HEK293 (cell line): ENCODE results near the gene LINC00237.
A peak's percentile ranks its signal among the peaks of the same experiment; 100 is the strongest.

Source experiments
- ATF2 ChIP-seq: fragments of 450-650 bp; formaldehyde crosslinking; IDR thresholded peaks from 2 replicates; pipeline ENCODE4 v1.5.1; 2016; ENCODE audit warnings: missing biosample characterization, missing genetic modification characterization, low read depth
- BCL11A ChIP-seq: fragments of 450-650 bp; formaldehyde crosslinking; IDR thresholded peaks from 2 replicates; pipeline ENCODE4 v1.5.1; 2016; ENCODE audit warnings: low read depth, missing biosample characterization, missing genetic modification characterization
- HOXA7 ChIP-seq: sonication (generic); formaldehyde crosslinking; IDR thresholded peaks from 2 replicates; pipeline ENCODE4 v1.8.1; 2022; ENCODE audit warnings: missing genetic modification reagents, borderline replicate concordance
- PBX3 ChIP-seq: sonication (generic); formaldehyde crosslinking; IDR thresholded peaks from 2 replicates; pipeline ENCODE4 v1.8.1; 2022; ENCODE audit warnings: mild to moderate bottlenecking, moderate library complexity, missing genetic modification reagents
- PRDM2 ChIP-seq: fragments of 450-650 bp; formaldehyde crosslinking; IDR thresholded peaks from 2 replicates; pipeline ENCODE4 v1.5.1; 2016; ENCODE audit warnings: missing biosample characterization, missing genetic modification characterization, borderline replicate concordance
- TRIM28 ChIP-seq: IDR thresholded peaks from 2 replicates; pipeline ENCODE4 v1.6.1; 2011; ENCODE audit warnings: low read length, control low read depth, borderline replicate concordance
- WT1 ChIP-seq: fragments of 450-650 bp; formaldehyde crosslinking; IDR thresholded peaks from 2 replicates; pipeline ENCODE4 v1.5.1; 2016; ENCODE audit warnings: missing biosample characterization, missing genetic modification characterization
- ZBTB20 ChIP-seq: fragments of 450-650 bp; formaldehyde crosslinking; IDR thresholded peaks from 2 replicates; pipeline ENCODE4 v1.5.1; 2016; ENCODE audit warnings: missing biosample characterization, missing genetic modification characterization
- ZFHX2 ChIP-seq: fragments of 450-650 bp; formaldehyde crosslinking; conservative IDR thresholded peaks from 2 replicates; pipeline ENCODE4 v1.5.1; 2016; ENCODE audit warnings: missing biosample characterization, missing genetic modification characterization
- ZFP3 ChIP-seq: fragments of 450-650 bp; formaldehyde crosslinking; IDR thresholded peaks from 2 replicates; pipeline ENCODE4 v1.5.1; 2016; ENCODE audit warnings: low read depth, missing biosample characterization, missing genetic modification characterization
- ZFP41 ChIP-seq: fragments of 450-650 bp; formaldehyde crosslinking; IDR thresholded peaks from 2 replicates; pipeline ENCODE4 v1.5.1; 2016; ENCODE audit warnings: missing biosample characterization, missing genetic modification characterization, borderline replicate concordance
- ZIC2 ChIP-seq: fragments of 450-650 bp; formaldehyde crosslinking; IDR thresholded peaks from 2 replicates; pipeline ENCODE4 v1.5.1; 2016; ENCODE audit warnings: missing biosample characterization, missing genetic modification characterization
- ZNF148 ChIP-seq: fragments of 450-650 bp; formaldehyde crosslinking; IDR thresholded peaks from 2 replicates; pipeline ENCODE4 v1.5.0; 2017; ENCODE audit warnings: missing biosample characterization, missing genetic modification characterization, borderline replicate concordance
- ZNF223 ChIP-seq: fragments of 450-650 bp; formaldehyde crosslinking; IDR thresholded peaks from 2 replicates; pipeline ENCODE4 v1.5.1; 2016; ENCODE audit warnings: missing biosample characterization, missing genetic modification characterization
- ZNF24 ChIP-seq: fragments of 450-650 bp; formaldehyde crosslinking; IDR thresholded peaks from 2 replicates; pipeline ENCODE4 v1.5.1; 2016; ENCODE audit warnings: missing biosample characterization, missing genetic modification characterization
- ZNF394 ChIP-seq: fragments of 450-650 bp; formaldehyde crosslinking; IDR thresholded peaks from 2 replicates; pipeline ENCODE4 v1.5.1; 2016; ENCODE audit warnings: missing biosample characterization, missing genetic modification characterization, mild to moderate bottlenecking, moderate library complexity, borderline replicate concordance
- ZNF433 ChIP-seq: fragments of 450-650 bp; formaldehyde crosslinking; IDR thresholded peaks from 2 replicates; pipeline ENCODE4 v1.5.1; 2016; ENCODE audit warnings: missing biosample characterization, missing genetic modification characterization, low read depth
- ZNF514 ChIP-seq: fragments of 450-650 bp; formaldehyde crosslinking; IDR thresholded peaks from 2 replicates; pipeline ENCODE4 v1.5.1; 2016; ENCODE audit warnings: missing biosample characterization, missing genetic modification characterization
- ZNF521 ChIP-seq: fragments of 450-650 bp; formaldehyde crosslinking; IDR thresholded peaks from 2 replicates; pipeline ENCODE4 v1.5.1; 2017; ENCODE audit warnings: missing biosample characterization, mild to moderate bottlenecking, missing genetic modification characterization
- ZNF548 ChIP-seq: fragments of 450-650 bp; formaldehyde crosslinking; IDR thresholded peaks from 2 replicates; pipeline ENCODE4 v1.5.1; 2016; ENCODE audit warnings: missing biosample characterization, missing genetic modification characterization
- ZNF549 ChIP-seq: fragments of 450-650 bp; IDR thresholded peaks from 2 replicates; pipeline ENCODE4 v1.5.1; 2018; ENCODE audit warnings: missing biosample characterization, missing genetic modification characterization, mild to moderate bottlenecking, inconsistent platforms, moderate library complexity
- ZNF558 ChIP-seq: fragments of 450-650 bp; formaldehyde crosslinking; IDR thresholded peaks from 2 replicates; pipeline ENCODE4 v1.5.1; 2016; ENCODE audit warnings: missing biosample characterization, missing genetic modification characterization
- ZNF585B ChIP-seq: fragments of 450-650 bp; formaldehyde crosslinking; IDR thresholded peaks from 2 replicates; pipeline ENCODE4 v1.5.1; 2016; ENCODE audit warnings: missing biosample characterization, missing genetic modification characterization
- ZSCAN23 ChIP-seq: fragments of 450-650 bp; formaldehyde crosslinking; IDR thresholded peaks from 2 replicates; pipeline ENCODE4 v1.5.1; 2016; ENCODE audit warnings: missing biosample characterization, missing genetic modification characterization
- ZSCAN30 ChIP-seq: fragments of 450-650 bp; IDR thresholded peaks from 2 replicates; pipeline ENCODE4 v1.5.1; 2018; ENCODE audit warnings: missing biosample characterization, mild to moderate bottlenecking, missing genetic modification characterization, moderate library complexity
- TF ChIP-seq, protein P1 (sequence below): fragments of 450-650 bp; formaldehyde crosslinking; IDR thresholded peaks from 2 replicates; pipeline ENCODE4; 2016; ENCODE audit warnings: missing biosample characterization, missing genetic modification characterization
- TF ChIP-seq, protein P2 (sequence below): fragments of 450-650 bp; formaldehyde crosslinking; IDR thresholded peaks from 2 replicates; pipeline ENCODE4 v1.5.1; 2016; ENCODE audit warnings: missing biosample characterization, missing genetic modification characterization

LINC00237 gene

DNA sequence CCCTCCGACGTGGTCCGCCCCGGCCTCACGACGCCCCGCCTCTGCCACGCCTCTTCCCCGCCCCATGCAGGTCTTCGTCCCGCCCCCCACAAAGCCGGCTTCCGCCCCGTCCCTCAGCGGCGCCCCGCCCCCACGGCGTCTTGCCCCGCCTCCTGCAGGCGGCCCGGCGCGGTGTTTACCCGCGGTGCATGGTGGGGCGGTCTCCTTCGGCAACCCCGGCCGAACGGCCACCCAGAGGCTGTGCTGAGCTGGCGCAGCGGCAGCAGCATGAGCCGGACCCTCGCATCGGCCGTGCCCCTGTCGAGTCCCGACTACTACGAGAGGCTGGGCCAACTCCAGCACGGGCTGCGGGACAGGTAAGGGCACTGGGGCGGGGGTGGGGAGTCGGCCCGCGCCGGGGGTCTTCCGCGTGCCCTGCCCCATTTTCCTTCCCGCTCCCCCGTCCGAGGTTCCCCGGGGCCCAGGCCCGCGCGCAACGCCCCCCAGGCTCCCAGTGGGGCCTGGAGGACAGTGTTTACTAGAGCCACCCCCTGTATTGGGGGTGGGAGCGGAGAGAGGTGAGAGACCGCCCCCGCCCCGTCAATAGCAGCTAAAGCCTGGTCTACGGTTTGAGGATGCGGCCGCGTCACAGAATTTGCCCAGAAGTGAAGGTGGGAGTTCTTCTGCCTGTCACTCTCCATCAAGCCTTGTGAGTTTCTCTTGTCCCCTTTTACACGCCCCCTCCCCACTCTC lies 19.9 kb upstream of the LINC00237 start, which contains the start of gene KIZ (continued):
- TF ChIP-seq BCL11A (tag by site-specific recombination), result no peak
- no peak for TF ChIP-seq ZNF585B (tag by site-specific recombination)
- no peak; the same call in 1 of the 2 replicates for TF ChIP-seq PBX3 (CRISPR knock-in tag)
- no peak for TF ChIP-seq ZNF433
- TF ChIP-seq ZNF223 (tag by site-specific recombination), result no peak
- TF ChIP-seq ZIC2, result peak; percentile 68
- TF ChIP-seq WT1 (tag by site-specific recombination), result no peak
- no peak for TF ChIP-seq ZNF521 (tag by site-specific recombination)
- TF ChIP-seq HOXA7 (CRISPR knock-in tag), result no peak
- TF ChIP-seq ZNF549 (tag by site-specific recombination), result no peak
- TF ChIP-seq ZNF548 (tag by site-specific recombination), result no peak
- TF ChIP-seq, protein P1, sequence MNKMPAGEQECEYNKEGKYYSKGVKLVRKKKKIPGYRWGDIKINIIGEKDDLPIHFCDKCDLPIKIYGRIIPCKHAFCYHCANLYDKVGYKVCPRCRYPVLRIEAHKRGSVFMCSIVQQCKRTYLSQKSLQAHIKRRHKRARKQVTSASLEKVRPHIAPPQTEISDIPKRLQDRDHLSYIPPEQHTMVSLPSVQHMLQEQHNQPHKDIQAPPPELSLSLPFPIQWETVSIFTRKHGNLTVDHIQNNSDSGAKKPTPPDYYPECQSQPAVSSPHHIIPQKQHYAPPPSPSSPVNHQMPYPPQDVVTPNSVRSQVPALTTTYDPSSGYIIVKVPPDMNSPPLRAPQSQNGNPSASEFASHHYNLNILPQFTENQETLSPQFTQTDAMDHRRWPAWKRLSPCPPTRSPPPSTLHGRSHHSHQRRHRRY, result no peak
- no peak for TF ChIP-seq TRIM28
- TF ChIP-seq, protein P2, sequence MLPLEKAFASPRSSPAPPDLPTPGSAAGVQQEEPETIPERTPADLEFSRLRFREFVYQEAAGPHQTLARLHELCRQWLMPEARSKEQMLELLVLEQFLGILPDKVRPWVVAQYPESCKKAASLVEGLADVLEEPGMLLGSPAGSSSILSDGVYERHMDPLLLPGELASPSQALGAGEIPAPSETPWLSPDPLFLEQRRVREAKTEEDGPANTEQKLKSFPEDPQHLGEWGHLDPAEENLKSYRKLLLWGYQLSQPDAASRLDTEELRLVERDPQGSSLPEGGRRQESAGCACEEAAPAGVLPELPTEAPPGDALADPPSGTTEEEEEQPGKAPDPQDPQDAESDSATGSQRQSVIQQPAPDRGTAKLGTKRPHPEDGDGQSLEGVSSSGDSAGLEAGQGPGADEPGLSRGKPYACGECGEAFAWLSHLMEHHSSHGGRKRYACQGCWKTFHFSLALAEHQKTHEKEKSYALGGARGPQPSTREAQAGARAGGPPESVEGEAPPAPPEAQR (tag by site-specific recombination), result no peak
- no peak for TF ChIP-seq ZNF558
- TF ChIP-seq ZFHX2 (tag by site-specific recombination), result peak; percentile 71
- TF ChIP-seq ZNF394 (tag by site-specific recombination), result no peak
- no peak for TF ChIP-seq PRDM2
- no peak for TF ChIP-seq ZFP41 (tag by site-specific recombination)
- TF ChIP-seq ZSCAN30 (tag by site-specific recombination), result peak; percentile 26; the same call in 1 of the 2 replicates
- no peak for TF ChIP-seq ZNF514 (tag by site-specific recombination)
- TF ChIP-seq ZFP3 (tag by site-specific recombination), result no peak
- no peak for TF ChIP-seq ZNF24 (tag by site-specific recombination)
- TF ChIP-seq ZBTB20 (tag by site-specific recombination), result peak; percentile 82
- no peak for TF ChIP-seq ZNF148 (tag by site-specific recombination)
- TF ChIP-seq ZSCAN23, result no peak
- TF ChIP-seq ATF2 (tag by site-specific recombination), result no peak
